Measurements from ENCODE around the gene MEF2C. TPM values are rescaled to one million over a fixed set of nuclear protein-coding genes. Genes with fewer than 3 reads are reported as not detected.

MEF2C gene
- total RNA-seq, 1 donor from 2014 or later, result 42.0 TPM

- Histone ChIP-seq H3K4me3 (no peak overlapping the region), H3K27me3 (ENCODE audit: low read depth) (no peaks in the 10 kb centered on the region), H3K9me3 (no peaks in the 10 kb centered on the region), H3K27ac (peak overlapping the region; percentile 29), H3K4me1 (peaks cover 75% of the 10 kb centered on the region), H3K36me3 (no peaks in the 10 kb centered on the region)
- intact Hi-C loops (cut with DNase I), result no loop called here
- TF ChIP-seq, protein P1, sequence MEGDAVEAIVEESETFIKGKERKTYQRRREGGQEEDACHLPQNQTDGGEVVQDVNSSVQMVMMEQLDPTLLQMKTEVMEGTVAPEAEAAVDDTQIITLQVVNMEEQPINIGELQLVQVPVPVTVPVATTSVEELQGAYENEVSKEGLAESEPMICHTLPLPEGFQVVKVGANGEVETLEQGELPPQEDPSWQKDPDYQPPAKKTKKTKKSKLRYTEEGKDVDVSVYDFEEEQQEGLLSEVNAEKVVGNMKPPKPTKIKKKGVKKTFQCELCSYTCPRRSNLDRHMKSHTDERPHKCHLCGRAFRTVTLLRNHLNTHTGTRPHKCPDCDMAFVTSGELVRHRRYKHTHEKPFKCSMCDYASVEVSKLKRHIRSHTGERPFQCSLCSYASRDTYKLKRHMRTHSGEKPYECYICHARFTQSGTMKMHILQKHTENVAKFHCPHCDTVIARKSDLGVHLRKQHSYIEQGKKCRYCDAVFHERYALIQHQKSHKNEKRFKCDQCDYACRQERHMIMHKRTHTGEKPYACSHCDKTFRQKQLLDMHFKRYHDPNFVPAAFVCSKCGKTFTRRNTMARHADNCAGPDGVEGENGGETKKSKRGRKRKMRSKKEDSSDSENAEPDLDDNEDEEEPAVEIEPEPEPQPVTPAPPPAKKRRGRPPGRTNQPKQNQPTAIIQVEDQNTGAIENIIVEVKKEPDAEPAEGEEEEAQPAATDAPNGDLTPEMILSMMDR (IDR thresholded peaks at IDR 0.05), result no peak
- DNase-seq, result no peak
- no peak for ATAC-seq
These were observed 53.2 kb downstream of the MEF2C start for GRCh38 chr5:88829775-88830174.

DNA sequence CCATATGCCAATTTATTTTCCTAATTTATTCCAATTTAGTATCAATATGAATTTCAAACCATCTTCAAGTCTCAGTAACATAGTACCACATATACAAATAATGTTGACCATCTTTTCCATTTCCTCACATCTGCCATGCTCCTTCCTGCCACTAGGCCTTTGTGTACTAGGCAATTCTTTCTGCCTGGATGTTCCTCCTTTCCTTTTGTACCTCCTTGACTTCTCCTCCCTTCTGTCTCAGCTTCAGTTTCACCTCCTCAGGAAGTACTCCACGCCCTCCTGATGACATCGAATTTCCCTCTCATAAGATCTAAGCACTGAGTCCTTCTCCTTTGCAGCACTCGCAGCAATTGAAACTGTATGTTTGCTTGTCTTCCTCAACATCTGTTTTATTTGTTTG, 53.9 kb downstream of the MEF2C start:
- DNase-seq (no peak), ATAC-seq (peak; percentile 22 to 58)
- Histone ChIP-seq H3K27me3 (ENCODE audit: low read depth) (no peaks in the 10 kb centered on the region), H3K4me1 (peaks cover 78% of the 10 kb centered on the region), H3K4me3 (no peak overlapping the region), H3K9me3 (no peaks in the 10 kb centered on the region), H3K36me3 (no peaks in the 10 kb centered on the region), H3K27ac (peak overlapping the region; percentile 29)
- intact Hi-C loops (cut with DNase I), result no loop called here
- TF ChIP-seq, protein P1 (IDR thresholded peaks at IDR 0.05), result peak; percentile 41

DNA sequence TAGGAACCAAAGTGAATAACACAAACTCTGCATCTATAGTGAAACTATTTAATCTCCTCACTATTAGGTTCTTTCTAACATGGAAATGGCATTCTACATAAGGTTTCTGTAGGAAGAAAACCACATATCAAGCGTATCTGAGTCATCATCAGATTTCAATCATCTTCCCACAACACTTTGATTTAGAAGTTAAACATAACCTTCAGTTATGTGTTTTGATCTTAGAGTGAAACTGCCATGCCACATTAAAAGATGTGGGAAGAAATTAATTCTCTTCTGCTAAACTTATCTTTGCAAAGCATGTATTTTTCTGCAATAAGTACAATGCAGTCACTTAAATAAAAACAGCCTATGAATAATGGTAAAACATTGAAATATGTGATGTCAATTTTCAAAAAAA, 55.0 kb downstream of the MEF2C start:
- Histone ChIP-seq H3K27me3 (ENCODE audit: low read depth) (no peaks in the 10 kb centered on the region), H3K4me1 (peaks cover 77% of the 10 kb centered on the region), H3K4me3 (no peak overlapping the region), H3K36me3 (peaks cover under 1% of the 10 kb centered on the region), H3K27ac (peak overlapping the region; percentile 70), H3K9me3 (no peaks in the 10 kb centered on the region)
- TF ChIP-seq, protein P1 (IDR thresholded peaks at IDR 0.05), result no peak
- no peak for ATAC-seq
- no peak for DNase-seq
- intact Hi-C loops (cut with DNase I), result no loop called here

DNA sequence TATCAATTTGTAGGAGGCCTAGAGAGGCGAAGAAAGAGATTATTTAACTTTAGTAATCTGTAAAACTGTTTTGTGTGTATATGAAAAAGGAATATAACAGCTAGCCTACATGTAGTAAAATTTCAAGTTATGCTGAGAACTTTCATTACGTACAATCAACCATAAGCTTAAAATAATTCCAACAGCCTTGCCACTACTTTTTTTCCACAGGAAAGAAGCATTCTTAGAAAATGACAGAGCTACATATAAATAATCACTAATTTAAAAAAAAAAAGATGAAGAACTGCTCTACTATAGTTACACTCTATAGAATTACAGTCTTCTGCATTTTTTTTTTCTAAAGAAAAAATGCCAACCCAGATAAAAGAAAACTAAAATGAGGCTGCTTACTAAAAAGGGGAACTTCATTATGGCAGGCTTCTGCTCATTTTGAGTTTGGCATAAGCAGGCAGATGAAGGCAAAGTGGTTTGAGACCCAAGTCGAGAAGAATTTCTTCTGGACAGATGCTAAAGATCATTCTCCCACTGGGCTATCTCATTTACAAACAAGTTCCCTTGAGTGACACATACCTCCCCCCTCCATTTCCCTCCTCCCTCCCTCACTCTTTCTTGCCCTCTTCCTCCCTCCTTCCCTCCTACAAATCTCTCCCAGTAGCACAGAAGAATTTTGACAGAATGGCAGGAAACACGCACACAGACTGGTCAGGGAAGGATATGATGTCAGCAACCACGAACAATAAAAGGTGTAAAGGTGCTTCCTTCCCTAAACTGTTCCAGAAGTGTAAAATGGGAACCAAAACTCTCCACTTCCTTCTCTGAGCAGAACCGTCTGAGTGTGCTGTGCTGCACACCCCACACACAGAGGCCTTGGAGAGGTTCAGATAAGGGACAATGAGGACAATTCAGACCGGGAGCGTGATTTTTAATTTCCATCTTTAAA, 56.1 kb downstream of the MEF2C start:
- ATAC-seq (peak; percentile 82 to 87), DNase-seq (no peak)
- peak overlapping the region; percentile 70 for H3K27ac ChIP-seq
- no peak overlapping the region for H3K4me3 ChIP-seq
- TF ChIP-seq, protein P1 (IDR thresholded peaks at IDR 0.05), result no peak
- intact Hi-C loops (cut with DNase I), result no loop called here
- no peaks in the 10 kb centered on the region for H3K9me3 ChIP-seq
- peaks cover 70% of the 10 kb centered on the region for H3K4me1 ChIP-seq
- H3K36me3 ChIP-seq, result peaks cover 7% of the 10 kb centered on the region
- H3K27me3 ChIP-seq (ENCODE audit: low read depth), result no peaks in the 10 kb centered on the region

DNA sequence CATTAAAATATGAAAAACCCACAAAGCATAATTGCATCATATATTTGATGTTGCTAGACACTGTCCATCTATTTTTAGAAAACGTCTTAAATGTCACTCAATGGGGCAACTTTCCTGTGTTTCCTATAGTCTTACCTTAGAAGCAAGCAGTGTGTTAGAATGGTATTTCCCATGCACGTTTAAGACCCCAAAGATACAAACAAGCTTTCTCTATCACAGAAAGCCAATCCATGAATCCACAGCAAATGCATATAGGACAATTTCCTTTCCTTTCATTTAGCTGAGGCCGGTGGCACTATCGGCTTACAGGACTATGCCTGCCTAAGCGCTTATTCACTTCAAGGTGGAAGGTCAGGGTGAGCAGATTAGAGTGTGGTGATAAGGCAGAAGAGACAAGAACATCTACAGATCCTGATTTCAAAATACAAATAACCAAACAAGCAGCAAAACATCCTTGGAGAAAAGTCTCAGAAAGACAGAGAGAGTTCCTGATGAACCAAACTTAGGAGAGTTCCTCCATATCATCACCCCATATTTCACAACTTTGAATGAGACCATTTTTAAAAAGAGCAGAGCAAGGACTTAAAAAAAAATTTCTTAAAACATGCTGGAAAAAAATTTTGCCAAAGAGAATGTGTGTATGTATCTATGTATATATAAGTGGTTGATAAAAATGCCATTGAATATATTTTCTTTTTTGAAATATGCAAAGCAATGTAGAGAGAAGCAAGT, 57.2 kb downstream of the MEF2C start:
- intact Hi-C loops (cut with DNase I), result no loop called here
- Histone ChIP-seq H3K4me1 (peaks cover 66% of the 10 kb centered on the region), H3K27me3 (ENCODE audit: low read depth) (no peaks in the 10 kb centered on the region), H3K9me3 (no peaks in the 10 kb centered on the region), H3K4me3 (no peak overlapping the region), H3K27ac (peak overlapping the region; percentile 55), H3K36me3 (peaks cover 7% of the 10 kb centered on the region)
- TF ChIP-seq, protein P1 (IDR thresholded peaks at IDR 0.05), result no peak
- DNase-seq (no peak), ATAC-seq (no peak)

Data from lower lobe of right lung (tissue), 2 donors.